Activated gamma-delta T cell treated with anti-CD3 and anti-CD28 coated beads, Interleukin-2, amount 50 U/mL, for 16 hours (primary cell): ENCODE results near the gene MYL6B.
A peak's percentile ranks its signal among the peaks of the same experiment; 100 is the strongest.

Experiments used
- DNase-seq: peaks from one replicate; pipeline ENCODE4 v3.0.0-alpha.2; 2020; ENCODE audit warnings: low read depth

Gene MYL6B

GRCh38 chr12:56122637-56123036 lies 29.8 kb upstream of the MYL6B start:
- DNase-seq, result no peak

- DNase-seq, result no peak
Observed at GRCh38 chr12:56124133-56124532, 28.3 kb upstream of the MYL6B start.

- no peak for DNase-seq
Observed at GRCh38 chr12:56126732-56127239, 25.6 kb upstream of the MYL6B start.

GRCh38 chr12:56127485-56127887 lies 24.9 kb upstream of the MYL6B start:
- no peak for DNase-seq

- peak; percentile 96 for DNase-seq
Observed at GRCh38 chr12:56127888-56128669, 24.3 kb upstream of the MYL6B start, which contains the start of gene ESYT1. TSS of gene ESYT1 (plus strand) at chr12:56128267. CDS start at chr12:56128320, 53 bp downstream.

GRCh38 chr12:56128670-56129205 lies 23.6 kb upstream of the MYL6B start:
- DNase-seq, result no peak

- DNase-seq, result peak; percentile 69
Observed at GRCh38 chr12:56129206-56129941, 23.0 kb upstream of the MYL6B start.

- DNase-seq, result no peak
Observed at GRCh38 chr12:56129942-56130495, 22.4 kb upstream of the MYL6B start.

GRCh38 chr12:56130876-56131275 lies 21.5 kb upstream of the MYL6B start:
- no peak for DNase-seq

- DNase-seq, result no peak
Observed at GRCh38 chr12:56134897-56135296, 17.5 kb upstream of the MYL6B start.

GRCh38 chr12:56137853-56138571 lies 14.4 kb upstream of the MYL6B start:
- DNase-seq, result no peak

GRCh38 chr12:56141946-56142784 lies 10.2 kb upstream of the MYL6B start:
- no peak for DNase-seq

GRCh38 chr12:56143217-56143616 lies 9.2 kb upstream of the MYL6B start:
- DNase-seq, result no peak

- DNase-seq, result no peak
Observed at GRCh38 chr12:56143870-56144269, 8.5 kb upstream of the MYL6B start.

GRCh38 chr12:56145217-56145616 lies 7.2 kb upstream of the MYL6B start:
- no peak for DNase-seq

- DNase-seq, result no peak
Observed at GRCh38 chr12:56146492-56147460, 5.6 kb upstream of the MYL6B start.

GRCh38 chr12:56150563-56150962 lies 1.8 kb upstream of the MYL6B start:
- DNase-seq, result no peak

- DNase-seq, result peak; percentile 46
Observed at GRCh38 chr12:56151672-56152131, 685 bp upstream of the MYL6B start.
